HG03457 (cell line): Measurements from ENCODE around the gene TEX19.
"Not testable (repeated sequence)": the region's sequence is repeated elsewhere in the genome, so short reads cannot be mapped to it uniquely, and the experiment has no call there.

Source experiments
- ATAC-seq: cut with Tn5 transposase; IDR thresholded peaks from one replicate; pipeline ENCODE4 v1.9.1; 2021; ENCODE audit warnings: moderate number of reproducible peaks; ENCODE audit not compliant: unreplicated experiment

The TEX19 gene

DNA sequence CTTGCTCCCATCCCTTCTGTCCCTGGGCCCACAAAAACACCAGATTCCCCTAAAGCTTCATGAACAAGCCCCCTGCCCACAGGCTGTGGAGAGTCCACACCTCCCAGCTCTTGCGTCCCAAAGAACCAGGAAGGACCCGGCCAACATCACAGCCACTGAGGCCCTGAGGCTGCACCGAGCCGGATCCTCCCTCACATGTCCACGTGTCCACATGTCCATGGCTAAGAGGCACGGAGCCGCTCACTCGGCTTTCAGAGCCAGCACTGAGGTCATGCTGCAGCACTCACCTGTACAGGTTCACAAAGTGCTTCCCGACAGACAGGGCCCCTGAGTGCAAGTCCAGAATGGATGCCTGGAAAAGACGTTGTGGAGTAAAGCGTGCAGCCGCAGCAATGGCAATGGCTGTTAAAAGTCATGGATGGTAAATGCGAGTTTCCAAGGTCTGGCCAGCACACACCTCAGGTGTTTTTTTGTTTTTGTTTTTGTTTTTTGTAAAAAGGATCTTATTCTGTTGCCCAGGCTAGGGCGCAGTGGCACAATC lies 47.2 kb downstream of the TEX19 start:
- no peak for ATAC-seq

DNA sequence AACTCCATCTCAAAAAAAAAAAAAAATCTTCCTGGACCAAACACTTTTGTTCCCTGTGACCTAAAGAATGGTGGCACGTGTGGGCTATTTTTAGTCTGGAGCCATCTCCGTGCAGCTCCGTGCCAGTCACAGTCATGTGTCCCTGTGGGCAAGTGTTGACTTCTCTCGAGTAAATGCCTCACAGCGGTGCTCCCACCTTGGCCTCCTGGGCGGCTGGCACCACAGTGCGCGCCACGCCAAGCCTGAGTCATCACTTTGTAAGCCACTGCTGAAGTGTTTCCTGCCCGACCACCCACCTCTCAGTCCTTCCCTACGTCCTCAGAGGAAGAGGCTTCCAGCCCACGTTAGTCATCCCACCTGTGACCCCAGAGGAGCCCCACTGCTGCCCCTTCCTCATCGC lies 48.2 kb downstream of the TEX19 start:
- no peak for ATAC-seq

DNA sequence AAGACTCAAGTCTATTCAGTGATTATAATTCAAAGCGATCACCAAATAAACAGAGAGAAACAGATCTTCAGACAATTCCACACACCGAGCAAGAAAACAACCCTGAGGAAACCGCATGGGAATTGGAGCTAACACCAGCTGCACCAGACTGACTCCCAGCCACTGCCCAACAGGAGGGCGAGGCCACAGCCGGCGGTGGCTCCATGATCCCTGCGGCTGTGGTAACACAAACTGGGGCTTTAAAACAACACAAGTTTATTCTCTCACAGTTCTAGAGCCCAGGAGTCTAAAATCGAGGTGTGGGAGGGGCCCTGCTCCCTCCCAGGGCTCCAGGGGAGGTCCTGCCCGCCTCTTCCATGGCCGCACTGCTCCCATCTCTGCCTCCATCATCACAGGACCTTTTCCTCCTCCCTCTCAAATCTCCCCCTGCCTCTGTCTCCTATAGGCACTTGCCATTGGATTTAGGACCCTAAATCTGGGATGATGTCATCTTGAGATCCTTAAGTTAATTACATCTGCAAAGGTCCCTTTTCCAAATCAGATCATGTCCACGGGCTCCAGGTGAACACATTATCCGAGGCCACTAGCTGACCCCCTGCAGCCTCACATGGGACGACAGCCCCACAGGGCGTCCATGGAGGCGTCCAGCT lies 49.4 kb downstream of the TEX19 start:
- no peak for ATAC-seq

DNA sequence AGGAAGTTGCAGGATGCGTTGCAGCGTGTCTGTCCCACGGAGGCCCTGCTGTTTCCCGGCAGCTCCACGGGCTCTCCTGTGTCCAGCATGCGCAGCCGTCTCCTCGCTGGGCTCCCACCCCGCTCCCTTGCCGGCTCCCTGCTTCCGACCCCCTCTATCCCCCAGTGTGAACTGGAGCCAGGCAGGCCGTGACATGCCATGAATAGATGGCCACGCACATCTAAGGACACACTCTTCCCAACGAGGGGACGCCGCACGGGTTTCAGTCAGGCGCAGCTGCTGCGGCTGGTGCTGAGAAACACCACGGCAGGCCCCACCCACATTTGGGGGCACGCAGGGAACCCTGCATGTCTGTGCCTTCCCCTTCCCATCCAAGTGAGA lies 49.9 kb downstream of the TEX19 start:
- ATAC-seq, result no peak

DNA sequence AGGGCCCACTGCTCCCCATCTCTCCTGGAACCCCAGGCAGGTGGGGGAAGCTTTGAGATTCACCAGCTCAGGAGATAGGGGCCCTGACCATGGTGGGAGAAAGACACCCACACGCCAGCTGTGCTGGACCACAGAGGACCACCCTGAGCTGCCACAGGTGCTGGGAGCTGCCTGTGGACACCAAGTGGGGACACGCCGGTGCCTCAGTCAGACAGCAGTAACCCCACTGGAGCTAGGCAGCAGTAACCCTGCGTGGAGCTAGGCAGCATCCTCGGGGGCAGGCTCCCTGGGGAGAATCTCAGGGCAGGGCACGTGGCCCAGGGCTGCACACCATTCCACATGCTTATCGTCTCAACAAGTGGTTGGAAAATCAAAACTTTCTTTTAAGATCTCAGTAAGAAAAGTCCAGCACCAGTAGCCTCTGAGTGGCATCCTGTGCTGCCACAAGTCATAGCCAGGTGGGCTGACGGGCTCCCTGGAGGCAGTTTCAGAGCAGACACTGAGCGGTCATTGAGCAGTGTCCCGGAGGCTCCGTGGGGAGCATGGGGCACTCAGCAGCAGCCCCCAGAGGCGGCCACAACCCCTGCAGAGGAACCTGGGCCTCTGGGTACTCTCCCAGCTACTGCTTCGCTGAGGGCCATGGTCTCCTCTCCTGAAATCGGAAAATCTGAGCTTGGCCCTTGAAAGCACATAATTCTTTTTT lies 51.1 kb downstream of the TEX19 start:
- ATAC-seq, result no peak

DNA sequence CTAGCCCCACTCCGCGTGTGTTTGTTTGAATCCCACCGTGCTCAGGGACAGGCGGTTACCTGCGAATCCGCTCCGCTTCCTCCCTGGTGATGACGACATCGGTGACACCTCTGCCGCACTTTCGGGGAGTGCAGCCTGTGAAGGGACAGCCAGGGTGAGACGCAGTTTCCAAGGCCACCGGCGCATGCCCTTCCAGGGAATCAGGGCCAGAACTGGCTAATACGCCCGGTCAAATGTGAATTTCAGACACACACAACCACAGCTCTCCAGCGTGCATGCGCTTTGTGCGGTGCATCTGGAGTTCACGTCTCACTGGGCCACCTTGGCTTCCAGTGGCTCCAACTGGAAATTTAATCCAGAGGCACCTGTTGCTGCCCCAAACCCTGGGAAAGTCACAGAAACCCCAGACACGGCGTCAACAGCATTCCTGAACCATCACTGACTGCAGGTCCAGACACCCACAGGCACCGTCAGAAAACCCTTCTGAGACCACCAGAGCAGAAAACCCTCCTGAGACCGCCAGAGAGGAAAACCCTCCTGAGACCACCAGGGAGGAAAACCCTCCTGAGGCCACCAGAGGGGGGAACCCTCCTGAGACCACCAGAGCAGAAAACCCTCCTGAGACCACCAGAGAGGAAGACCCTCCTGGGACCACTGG lies 52.5 kb downstream of the TEX19 start:
- no peak for ATAC-seq

DNA sequence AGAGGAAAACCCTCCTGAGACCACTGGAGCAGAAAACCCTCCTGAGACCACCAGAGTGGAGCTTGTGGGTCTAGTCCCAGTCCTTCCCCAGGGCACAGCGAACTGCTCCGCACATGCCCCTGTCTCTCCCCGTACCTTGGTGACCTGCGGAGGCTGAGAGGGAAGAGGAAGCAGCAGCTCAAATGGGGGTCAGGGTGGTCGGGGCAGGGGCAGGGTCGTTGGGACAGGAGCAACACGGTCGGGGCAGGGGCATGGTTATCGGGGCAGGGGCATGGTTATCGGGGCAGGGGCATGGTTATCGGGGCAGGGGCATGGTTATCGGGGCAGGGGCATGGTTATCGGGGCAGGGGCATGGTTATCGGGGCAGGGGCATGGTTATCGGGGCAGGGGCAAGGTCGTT lies 53.0 kb downstream of the TEX19 start:
- ATAC-seq, result not testable (repeated sequence)

DNA sequence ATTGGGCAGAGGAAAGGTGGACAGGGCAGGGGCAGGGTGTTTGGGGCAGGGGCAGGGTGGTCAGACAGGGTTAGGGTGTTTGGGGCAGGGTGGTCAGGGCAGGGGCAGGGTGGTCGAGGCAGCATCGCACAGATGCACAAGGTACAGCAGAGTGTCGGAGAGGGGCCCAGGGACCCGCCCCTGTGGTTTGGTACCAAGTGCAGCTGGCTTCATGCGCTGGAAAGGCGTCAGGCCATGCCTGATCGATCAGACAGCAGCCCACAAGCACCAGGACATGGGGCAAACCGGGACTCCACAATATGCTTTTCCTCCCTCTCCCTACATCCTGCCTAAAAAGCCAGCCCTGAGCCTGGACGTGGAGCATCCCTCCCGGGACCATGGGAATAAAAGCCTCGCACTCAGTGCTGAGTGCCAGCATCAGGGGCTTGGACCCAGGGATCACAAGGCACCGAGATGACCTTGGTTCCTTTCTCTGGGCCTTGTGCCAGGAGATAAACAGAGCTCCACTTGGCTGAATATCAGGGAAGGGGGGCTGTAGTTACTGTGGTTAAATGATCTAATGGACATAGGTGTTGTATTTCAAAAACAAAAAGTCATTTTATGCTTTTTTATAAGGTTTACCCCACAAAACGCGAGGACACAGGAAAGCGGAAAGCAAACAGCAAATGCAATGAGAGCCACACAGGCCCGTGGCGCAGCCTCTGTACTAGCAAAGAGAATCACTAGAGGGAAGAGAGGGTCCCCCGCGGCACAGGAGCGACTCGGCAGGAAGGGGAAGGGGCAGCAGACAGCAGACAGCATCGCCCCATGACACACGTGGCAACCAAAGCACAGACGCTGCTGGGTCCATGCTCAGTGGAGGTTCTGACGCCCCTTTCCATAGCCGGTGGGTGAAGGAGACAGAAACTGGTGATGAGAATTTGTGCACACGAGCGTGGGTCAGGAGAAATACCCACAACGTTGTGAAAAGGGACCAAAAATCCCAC lies 53.8 kb downstream of the TEX19 start:
- ATAC-seq, result no peak
